Activated naive CD4-positive, alpha-beta T cell treated with anti-CD3 and anti-CD28 coated beads, Interleukin-2, amount 50 U/mL, for 16 hours (primary cell): ENCODE results near the gene PBRM1.
"Not testable (repeated sequence)": the region's sequence is repeated elsewhere in the genome, so short reads cannot be mapped to it uniquely, and the experiment has no call there.

Experiments used
- DNase-seq: peaks from one replicate; pipeline ENCODE4 v3.0.0-alpha.2; 2020

PBRM1 gene

DNA sequence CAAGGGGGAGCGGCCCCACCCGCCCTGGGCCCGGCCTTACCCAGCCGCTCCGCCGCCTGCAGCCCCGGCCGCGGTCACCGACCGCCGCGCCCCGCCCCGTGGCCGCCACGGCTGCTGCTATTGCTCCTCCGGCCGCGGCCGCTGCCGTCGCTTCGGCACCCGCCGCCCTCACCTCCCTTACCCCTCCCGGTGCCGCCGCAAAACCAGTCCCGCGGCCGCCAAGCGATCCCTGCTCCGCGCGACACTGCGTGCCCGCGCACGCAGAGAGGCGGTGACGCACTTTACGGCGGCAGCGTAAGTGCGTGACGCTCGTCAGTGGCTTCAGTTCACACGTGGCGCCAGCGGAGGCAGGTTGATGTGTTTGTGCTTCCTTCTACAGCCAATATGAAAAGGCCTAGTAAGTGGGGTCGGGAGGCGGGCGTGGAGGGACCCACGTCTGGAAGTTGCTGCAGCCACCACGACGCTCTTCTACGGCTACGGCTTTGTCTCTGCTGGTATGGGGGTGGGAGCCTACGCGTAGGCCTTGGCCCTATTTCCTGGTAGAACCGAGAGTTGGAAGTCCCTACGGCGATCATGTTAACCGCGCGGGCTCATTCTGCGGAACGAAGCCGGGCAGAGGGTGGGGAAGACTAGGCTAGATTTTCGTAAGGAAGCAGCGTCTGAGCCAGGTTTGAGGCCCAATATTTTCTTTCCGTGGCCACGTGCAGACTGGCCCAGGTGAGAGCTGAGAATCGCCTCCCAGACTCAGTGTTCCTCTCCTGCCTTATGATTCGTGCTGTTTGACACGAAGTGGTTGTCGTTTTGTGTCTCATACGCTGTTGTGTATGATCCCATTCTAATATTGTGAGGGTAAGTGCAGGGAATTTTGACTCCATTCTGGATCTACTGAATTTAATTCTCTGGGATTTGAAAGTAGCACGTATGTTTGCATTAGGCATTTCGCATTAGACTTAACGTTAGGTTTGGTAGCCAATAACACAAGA, at the start of gene PBRM1, which contains the start of gene GNL3:
TSS of gene PBRM1 (minus strand) at position 205 of the 983 bp plus-strand sequence.
TSS of gene GNL3 (plus strand) at position 324 of the 983 bp plus-strand sequence. CDS start at position 385, 61 bp downstream.
- peak; percentile 94 for DNase-seq

DNA sequence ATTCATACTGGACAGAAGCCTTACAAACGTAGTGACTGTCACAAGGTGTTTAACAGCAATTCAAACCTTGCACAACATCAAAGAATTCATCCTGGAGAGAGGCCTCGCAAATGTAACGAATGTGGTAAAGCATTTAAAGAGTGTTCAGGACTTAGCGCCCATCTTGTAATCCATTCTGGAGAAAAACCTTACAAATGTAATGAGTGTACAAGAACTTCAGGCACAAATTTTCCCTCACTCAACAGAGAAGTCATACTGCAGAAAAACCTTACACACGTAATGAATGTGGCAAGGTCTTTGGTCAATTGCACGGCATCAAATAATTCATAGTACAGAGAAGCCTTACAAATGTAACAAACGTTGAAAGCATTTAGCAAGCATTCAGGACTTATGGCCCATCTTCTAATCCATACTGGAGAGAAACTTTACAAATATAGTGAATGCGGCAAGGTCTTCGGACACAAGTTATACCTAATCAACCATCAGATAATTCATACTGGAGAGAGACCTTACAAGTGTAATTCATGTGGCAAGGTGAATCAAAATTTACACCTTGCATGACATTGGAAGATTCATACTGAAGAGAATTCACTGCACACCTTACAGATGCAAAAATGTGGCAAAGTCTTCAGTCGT, 47.7 kb upstream of the PBRM1 start:
- DNase-seq, result no peak

DNA sequence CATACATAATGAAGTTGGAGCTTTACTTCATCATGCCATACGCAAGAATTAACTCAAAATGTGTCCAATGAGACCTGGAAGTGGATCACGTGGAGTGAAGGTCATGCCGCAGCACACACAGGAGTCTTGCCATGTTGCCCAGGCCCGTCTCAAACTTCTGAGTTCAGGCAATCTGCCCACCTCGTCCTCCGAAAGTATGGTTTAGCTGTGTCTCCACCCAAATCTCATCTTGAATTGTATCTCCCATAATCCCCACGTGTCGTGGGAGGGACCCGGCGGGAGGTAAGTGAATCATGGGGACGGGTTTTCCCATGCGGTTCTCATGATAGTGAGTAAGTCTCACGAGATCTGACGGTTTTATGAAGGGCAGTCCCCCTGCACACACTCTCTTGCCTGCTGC, 45.9 kb upstream of the PBRM1 start:
- DNase-seq, result no peak

DNA sequence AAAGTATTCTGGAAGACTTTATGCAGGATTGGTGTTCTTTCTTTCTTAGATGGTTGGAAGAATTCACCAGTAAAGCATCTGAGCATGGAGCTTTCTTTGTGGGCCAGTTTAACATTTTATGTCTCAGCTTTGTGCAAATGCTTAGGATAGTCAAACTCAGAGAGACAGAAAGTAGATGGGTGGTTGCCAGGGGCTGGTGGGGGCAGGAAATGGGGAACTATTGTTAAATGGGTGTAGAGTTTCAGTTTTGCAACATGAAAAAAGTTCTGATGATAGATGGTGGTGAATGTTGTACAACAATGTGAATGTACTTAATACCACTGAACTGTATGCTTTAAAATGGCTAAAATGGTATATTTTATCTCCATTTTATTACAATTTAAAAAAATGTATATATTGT, 45.0 kb upstream of the PBRM1 start:
- DNase-seq, result no peak

DNA sequence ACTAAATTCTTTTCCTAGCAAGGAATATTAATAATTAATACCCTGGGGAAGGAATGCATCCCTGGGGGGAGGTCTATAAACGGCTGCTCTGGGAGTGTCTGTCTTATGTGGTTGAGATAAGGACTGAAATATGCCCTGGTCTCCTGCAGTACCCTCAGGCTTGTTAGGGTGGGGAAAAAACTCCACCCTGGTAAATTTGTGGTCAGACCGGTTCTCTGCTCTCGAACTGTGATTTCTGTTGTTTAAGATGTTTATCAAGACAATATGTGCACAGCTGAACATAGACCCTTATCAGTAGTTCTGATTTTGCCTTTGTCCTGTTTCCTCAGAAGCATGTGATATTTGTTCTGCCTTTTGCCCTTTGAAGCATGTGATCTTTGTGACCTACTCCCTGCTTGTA, 43.0 kb upstream of the PBRM1 start:
- not testable (repeated sequence) for DNase-seq

DNA sequence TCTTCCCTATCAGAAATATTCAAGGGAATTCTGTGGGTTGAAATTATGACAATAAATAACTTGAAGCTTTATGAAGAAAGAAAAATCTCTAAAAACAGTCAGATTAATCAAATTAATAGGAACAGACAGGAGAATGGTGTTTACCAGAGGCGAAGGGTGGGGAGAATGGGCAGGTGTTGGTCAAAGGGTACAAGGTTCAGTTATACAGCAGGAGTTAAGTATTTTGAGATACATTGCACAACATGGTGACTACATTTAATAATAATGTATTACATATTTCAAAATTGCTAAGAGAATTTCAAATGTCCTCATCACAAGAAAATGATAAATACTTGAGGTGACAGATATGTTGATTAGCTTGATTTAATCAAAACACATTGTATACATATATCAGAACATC, 38.8 kb upstream of the PBRM1 start:
- DNase-seq, result no peak

DNA sequence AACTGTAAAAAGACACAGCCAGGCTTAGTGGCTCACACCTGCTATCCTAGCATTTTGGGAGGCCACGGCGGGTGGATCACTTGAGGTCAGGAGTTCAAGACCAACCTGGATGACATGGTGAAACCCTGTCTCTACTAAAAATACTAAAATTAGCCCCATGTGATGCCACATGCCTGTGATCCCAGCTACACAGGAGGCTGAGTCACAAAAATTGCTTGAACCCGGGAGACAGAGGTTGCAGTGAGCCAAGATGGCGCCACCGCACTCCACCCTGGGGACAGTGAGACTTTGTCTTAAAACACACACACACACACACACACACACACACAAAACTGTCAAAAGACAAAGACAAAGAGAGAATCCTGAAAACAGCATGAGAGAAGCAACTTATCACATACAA, 38.2 kb upstream of the PBRM1 start:
- DNase-seq, result no peak

DNA sequence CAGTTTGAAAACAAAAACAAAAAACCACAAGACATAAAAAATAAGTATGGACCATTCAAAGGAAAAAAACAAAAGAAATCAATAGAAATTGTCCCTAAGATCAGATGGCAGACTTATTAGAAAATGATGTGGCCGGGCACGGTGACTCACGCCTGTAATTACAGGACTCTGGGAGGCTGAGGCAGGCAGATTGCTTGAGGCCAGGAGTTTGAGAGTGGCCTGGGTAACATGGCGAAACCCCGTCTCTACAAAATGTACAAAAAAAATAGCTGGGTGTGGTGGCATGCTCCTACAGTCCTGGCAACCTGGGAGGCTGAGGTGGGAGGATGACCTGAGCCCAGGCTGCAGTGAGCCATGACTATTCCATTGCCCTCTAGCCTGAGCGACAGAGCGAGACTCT, 36.8 kb upstream of the PBRM1 start:
- no peak for DNase-seq

DNA sequence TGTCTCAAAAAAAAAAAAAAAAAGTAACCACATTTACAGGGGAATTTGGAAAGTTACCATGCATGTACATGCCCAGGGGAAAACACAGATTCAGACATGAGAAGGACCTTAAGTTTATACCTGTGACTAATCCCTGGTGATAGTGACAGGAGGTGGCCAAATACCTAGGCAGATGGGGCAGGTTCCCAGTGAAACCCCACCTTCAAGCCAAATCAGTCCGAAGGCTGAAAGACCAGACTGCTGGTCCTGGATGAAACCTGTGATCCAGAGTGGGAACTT, 36.0 kb upstream of the PBRM1 start:
- DNase-seq, result no peak

DNA sequence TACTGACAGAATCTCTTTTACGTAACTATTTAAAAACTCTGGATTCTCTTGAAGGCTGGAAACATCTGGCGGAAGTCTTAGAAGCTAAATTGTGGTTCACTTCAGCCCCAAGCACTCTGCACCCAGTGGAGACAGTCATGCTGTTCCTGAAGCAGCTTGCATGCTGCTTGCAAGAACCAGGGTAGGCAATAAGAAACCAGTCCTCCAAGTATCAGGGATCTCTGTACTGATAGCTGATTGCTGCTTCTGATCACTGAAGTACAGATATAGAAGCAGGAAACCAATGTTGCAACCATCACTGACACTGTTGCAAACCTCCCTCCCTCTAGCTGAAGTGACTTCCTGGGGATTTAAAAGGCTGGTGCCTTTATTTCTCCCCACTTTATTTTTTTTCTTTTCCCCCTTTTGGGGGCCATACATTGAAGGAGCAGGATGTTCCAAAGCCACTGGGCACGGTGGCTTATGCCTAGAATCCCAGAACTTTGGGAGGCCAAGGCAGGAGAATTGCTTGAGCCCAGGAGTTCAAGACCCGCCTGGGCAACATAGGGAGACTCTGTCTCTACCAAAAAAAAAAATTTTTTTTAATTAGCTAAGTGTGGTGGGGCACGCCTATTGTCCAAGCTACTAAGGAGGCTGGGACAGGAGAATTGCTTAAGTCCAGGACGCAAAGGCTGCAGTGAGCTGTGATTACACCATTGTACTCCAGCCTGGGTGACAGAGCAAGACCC, 35.5 kb upstream of the PBRM1 start:
- DNase-seq, result no peak

DNA sequence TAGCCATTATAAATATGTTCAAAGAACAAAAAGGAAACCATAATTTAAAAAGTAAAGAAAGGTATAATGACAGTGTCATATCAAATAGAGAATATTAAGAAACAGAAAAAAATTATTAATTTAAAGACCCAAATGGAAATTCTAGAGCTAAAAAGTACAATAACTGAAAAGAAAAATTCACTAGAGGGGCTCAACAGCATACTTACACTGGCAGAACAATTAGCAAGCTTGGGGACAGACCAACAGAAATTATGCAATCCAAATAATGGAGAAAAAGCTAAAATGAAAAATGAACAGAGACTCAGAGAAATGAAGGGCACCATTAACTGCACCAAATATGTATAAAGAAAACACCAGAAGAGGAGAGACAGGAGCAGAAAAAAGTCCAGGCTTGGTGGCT, 33.9 kb upstream of the PBRM1 start:
- no peak for DNase-seq

DNA sequence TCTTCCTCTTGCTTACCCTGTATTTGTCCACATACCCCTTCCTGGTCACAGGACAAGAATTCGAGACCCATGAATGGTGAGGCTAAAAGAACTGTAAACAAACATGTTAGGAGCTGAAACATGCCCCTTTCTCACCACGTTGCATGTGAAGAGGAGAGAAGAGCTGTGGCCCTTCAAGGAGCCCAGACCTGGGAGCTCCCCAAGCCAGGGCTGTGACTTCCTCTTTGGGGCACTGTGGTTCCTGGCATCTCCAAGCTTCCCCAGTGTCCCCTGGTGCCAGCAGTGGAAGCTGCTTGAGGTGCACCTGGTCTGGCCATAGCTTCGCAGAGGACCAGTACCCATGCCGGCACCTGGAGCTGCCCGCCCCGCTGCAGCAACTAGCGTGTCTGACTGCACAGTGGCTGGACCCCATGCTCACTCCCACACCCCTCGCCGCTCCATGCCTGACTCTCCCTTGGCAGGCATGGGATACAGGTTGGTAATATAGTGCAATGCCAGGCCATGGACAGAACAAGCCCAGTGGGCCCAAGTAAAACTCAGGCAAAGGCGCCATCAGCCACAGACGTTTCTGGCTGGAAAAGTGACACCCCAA, 30.1 kb upstream of the PBRM1 start:
- no peak for DNase-seq

DNA sequence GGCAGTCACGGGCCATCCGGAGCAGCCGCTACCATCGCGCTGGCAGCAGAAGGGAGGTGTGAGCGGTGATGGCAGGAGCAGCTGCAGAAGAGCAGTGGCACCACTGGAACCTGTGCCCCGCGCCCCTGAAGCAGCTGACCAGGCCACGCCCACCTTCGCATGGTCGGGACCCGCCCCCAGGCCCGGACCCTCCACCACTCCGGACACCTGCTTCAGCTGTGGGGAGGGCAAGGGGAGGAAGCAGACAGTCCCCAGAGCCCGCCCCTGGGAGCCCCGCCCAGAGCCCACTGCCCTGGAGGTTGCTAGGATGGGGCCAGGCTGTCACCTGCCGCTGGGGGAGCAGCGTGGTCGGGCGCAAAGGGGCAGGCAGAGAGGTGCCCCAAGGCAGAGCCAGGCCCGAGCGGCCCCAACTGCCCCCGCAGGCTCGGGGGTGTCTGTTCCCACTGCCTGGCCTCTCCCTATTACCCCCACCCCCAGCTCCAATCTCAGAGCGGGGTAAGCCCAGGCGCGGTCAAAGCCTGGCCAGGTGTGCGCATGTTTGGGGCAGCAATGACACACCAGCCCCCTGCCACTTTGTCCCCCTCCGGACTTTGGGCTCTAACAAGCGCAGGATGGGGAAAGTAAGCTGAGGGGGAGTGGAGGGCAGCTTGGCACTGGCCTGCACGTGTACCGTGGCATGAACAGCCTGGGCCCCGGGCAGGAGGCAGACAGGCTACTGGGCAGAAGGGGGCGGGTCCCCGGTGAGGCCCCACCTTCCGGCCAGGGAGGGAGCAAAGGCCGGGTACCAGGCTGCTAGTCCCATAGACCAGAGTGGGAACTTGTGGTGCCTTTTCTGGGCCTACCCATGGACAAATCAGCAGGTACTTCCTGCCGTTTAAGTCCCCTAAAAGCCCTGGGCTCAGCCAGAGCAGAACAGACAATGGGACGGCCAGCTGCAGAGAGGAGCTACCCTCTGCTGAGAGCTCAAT, 28.9 kb upstream of the PBRM1 start:
- DNase-seq, result no peak

DNA sequence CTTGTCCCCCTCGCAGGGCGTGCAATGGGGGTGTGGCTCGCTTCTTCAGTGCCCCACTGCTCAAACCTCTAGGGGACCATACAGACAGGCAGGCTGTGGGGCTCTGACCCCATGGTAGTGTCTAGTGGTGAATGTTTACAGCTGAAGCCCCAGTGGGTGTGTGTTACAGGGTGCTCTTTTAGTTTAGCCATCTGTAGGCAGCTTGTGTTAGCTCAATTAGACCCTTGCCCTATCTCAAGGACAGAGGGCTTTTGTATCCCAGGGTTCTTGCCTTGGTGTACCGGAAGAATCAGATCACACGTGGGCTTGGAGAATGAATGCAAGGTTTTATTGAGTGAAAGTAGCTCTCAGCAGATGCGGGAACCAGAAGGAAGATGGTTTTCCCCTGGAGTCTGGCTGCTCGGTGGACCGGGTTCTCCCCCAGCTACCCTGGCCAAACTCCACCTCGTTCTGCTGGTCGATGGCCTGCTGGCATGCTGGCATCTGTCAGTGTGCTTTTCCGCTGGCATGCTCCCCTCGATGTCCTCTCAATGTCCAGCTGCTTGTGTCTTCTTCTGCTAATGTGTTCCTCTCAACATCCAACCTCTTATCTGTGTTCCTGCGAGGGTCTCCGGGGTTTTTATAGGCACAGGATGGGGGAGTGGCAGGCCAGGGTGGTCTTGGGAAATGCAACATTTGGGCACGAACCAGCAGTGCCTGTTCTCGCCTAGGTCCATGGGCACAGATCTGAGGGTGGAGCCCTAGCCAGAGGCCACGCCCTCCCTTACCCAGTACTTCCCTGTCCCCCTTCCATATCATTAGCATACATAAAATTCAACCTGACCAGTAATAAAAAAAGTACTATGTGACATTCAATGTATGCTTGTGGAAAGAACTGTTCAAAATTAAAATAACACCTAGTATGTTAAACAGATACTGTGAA, 26.8 kb upstream of the PBRM1 start:
- DNase-seq, result no peak

DNA sequence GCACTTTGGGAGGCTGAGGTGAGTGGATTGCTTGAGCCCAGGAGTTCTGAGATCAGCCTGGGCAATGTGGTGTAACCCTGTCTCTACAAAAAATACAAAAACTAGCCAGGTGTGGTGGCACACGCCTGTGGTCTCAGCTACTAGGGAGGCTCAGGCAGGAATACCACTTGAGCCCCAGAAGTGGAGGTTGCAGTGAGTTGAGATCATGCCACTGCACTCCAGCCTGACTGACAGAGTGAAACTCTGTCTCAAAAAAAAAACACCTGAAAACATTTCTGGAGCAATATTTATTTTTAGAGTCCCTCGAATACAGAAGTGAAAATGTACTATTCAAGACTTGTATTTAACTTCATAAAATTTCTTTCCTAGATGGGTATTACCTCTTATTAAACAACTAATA, 24.8 kb upstream of the PBRM1 start:
- DNase-seq, result no peak

DNA sequence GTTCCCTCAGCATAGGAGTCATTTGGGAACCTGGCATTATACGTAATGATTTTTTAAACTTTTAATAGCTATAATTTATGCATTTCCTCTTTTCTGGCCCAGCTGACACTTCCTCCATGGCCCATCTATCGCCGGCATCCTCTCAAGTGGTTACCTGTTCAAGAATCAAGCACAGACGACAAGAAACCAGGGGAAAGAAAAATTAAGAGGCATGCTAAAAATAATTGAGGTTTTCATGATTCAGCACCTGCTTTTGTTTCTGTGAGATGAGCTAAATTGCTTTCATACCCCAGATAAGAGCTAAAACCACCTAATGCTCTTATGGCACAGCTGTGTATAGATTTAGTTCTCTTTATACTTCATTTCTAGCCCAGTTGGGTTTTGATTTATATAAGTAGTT, 21.9 kb upstream of the PBRM1 start:
- no peak for DNase-seq

DNA sequence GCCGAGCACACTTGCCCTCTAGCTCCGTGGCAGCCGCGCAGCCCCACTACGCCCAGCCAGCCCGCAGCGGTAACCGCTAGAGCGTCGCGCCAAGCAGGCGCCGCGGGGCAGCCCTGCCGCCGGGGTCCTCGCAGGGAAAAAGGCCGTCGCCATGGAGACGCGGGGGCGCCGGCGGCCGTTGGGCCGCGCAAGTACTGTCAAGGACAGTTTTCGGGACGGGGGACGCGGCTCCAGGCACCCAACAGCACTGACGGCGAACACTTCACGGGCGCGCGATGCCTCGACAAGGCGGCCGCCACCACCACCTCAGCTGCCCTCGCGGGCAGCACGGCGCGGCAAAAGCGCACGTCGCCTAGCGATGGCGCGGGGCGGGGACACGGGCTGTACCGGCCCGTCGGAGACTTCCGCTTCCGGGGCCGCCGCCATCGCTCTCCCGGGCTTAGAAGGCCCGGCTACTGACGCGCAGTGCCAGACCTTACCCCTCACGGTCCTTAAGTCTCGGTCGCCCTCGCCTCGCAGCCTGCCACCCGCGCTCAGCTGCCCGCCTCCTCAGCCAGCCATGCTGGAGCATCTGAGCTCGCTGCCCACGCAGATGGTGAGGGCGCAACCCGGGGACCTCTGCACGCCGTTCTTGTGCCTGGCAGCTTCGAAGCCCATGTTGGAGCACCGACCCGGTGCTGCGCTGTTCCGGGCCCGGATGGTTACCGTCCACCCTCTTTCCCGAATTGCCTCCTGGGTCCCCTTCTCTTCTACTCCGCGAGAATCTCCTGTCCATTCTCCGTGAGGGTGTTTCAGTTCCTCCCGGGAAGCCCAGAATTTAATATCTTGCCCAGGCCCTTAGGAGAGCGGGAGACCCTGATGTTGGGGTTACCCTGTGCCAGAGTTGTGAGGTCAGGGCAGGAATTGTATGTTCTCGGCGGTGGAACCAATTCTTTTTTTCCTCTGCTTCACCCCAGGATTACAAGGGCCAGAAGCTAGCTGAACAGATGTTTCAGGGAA, 20.3 kb upstream of the PBRM1 start, which contains the start of the genes GLT8D1 and SPCS1:
TSS of gene GLT8D1 (minus strand) at position 104 of the 999 bp plus-strand sequence. CDS start 5,331 bp downstream, outside the sequence.
TSS of gene SPCS1 (plus strand) at position 419 of the 999 bp plus-strand sequence. CDS start at position 560, 141 bp downstream.
- peak; percentile 90 for DNase-seq

DNA sequence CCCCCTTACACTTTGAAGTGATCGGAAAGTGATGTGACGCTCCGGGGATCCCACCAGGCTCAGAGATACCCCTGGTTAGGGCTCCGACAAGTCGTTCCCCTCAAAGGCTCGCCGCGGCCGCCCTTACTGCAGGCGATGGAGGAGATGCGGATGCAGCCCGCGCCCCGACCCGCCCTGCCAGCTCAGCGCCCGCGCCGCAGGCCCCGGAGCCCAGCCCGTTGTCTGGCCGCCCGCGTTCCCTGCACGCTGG, 19.6 kb upstream of the PBRM1 start:
- no peak for DNase-seq

DNA sequence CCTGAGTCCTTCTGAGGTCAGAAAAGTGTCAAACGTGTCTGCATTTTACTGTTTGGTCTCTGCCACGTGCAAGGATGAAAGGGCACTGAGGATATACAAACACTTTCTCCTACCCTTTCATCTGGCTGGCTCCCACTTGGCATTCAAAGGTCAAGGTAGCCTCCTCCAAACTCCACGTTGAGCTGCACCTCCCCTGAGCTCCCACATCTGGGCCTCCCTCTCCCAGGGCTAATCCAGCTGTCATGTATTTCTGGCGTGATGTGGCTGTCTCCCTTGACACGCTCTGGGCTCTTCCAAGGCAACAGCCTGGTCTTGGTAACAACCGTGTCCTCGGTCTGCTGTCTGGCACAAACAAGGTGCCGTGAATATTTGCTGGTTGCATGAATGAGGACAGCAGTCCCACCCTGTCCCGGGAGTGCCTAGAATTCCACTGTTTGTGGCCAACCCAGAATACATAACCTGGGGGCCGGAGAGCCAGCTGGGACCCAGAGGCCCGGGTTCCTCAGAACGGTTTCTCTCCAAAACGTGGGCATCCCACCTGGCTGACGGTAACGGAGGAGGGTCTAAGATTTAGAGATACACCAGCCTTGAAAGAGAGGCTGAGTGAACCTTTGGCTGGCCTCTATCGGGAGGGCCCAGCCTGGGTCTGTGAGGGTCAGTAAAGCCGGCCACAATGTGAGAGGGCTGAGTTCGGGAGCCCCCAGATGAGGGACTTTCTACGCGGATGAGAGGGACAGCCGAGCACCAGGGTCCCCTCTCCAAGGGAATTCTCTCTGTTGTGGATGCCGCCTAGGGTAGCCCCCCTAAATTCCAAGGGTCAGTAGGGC, 19.1 kb upstream of the PBRM1 start:
- DNase-seq, result no peak
